ENCODE data around the gene RAVER1. TPM values are rescaled to one million over a fixed set of nuclear protein-coding genes. Genes with fewer than 3 reads are reported as not detected.

The RAVER1 gene
- total RNA-seq, 1 experiment from 2014 or later = 86.9 TPM

- no peak for TF ChIP-seq ZNF512 (CRISPR knock-in tag; IDR thresholded peaks at IDR 0.05; ENCODE audit: borderline replicate concordance)
- TF ChIP-seq GTF2I (CRISPR knock-in tag; conservative IDR thresholded peaks at IDR 0.05) = 0 out of 2 replicates have a peak, but pooled peaks have one; percentile 13
- TF ChIP-seq GRHL2 (CRISPR knock-in tag; IDR thresholded peaks at IDR 0.05; ENCODE audit: insufficient replicate concordance, severe bottlenecking) = no peak
- TF ChIP-seq MYBL2 (CRISPR knock-in tag; IDR thresholded peaks at IDR 0.05) = no peak; the same call in none of the 2 replicates
- TF ChIP-seq USF1 (CRISPR knock-in tag; IDR thresholded peaks at IDR 0.05) = peak; percentile 57; the same call in 1 of the 2 replicates
- peak; percentile 90 for TF ChIP-seq SP1 (CRISPR knock-in tag; conservative IDR thresholded peaks at IDR 0.05)
- no peak for TF ChIP-seq ATF2 (CRISPR knock-in tag; IDR thresholded peaks at IDR 0.05; ENCODE audit: borderline replicate concordance, low read depth)
- peak; percentile 66; the same call in 1 of the 2 replicates for TF ChIP-seq FOXK1 (CRISPR knock-in tag; IDR thresholded peaks at IDR 0.05)
- TF ChIP-seq NFYB (CRISPR knock-in tag; conservative IDR thresholded peaks at IDR 0.05; ENCODE audit: low read depth) = peak; percentile 98
- TF ChIP-seq FOXP4 (CRISPR knock-in tag; IDR thresholded peaks at IDR 0.05) = peak; percentile 13; the same call in 1 of the 2 replicates
- TF ChIP-seq FOXP1 (CRISPR knock-in tag; IDR thresholded peaks at IDR 0.05; ENCODE audit: borderline replicate concordance) = peak; percentile 72; the same call in 1 of the 2 replicates
- TF ChIP-seq IRF1 (CRISPR knock-in tag; IDR thresholded peaks at IDR 0.05) = 0 out of 2 replicates have a peak, but pooled peaks have one; percentile 25
- no peak; the same call in 1 of the 2 replicates for TF ChIP-seq E2F4 (CRISPR knock-in tag; IDR thresholded peaks at IDR 0.05; ENCODE audit: borderline replicate concordance, low read depth)
- no peak for TF ChIP-seq OVOL2 (CRISPR knock-in tag; IDR thresholded peaks at IDR 0.05; ENCODE audit: borderline replicate concordance)
- no peak for TF ChIP-seq STAT6 (CRISPR knock-in tag; conservative IDR thresholded peaks at IDR 0.05; ENCODE audit: low read depth)
- TF ChIP-seq ZNF121 (CRISPR knock-in tag; IDR thresholded peaks at IDR 0.05) = no peak
- no peak for TF ChIP-seq NR1H2 (CRISPR knock-in tag; IDR thresholded peaks at IDR 0.05)
- no peak for TF ChIP-seq AR (CRISPR knock-in tag; IDR thresholded peaks at IDR 0.05)
- TF ChIP-seq HMGXB4 (CRISPR knock-in tag; IDR thresholded peaks at IDR 0.05) = no peak
- TF ChIP-seq PRRX2 (CRISPR knock-in tag; IDR thresholded peaks at IDR 0.05) = no peak
- TF ChIP-seq TP53 (CRISPR knock-in tag; IDR thresholded peaks at IDR 0.05) = 0 out of 2 replicates have a peak, but pooled peaks have one; percentile 24
- no peak for TF ChIP-seq SMAD3 (CRISPR knock-in tag; IDR thresholded peaks at IDR 0.05; ENCODE audit: borderline replicate concordance)
Observed at GRCh38 chr19:10380313-10381102, 47.2 kb upstream of the RAVER1 start, which contains the start of gene TYK2 (continued).

Data from WTC11 (cell line).